Mesothelial cell of epicardium (in vitro differentiated cells): Measurements from ENCODE around the gene ITGB7. TPM values are rescaled to one million over a fixed set of nuclear protein-coding genes. Genes with fewer than 3 reads are reported as not detected.

Experiments
- DNase-seq, 2 experiments: peaks; one replicate each; pipeline ENCODE4 v3.0.0; 2021; ENCODE audit warnings: low spot score in 2 of 2; ENCODE audit not compliant: unreplicated experiment in 2 of 2
- H3K27ac Mint-ChIP-seq: 2 replicates; pipeline ENCODE4 v1.8.0; 2021; ENCODE audit warnings: mixed read lengths
- H3K27me3 Mint-ChIP-seq: 2 replicates; pipeline ENCODE4 v1.8.0; 2021; ENCODE audit warnings: low read depth, mixed read lengths
- H3K36me3 Mint-ChIP-seq: 2 replicates; pipeline ENCODE4 v1.8.0; 2021; ENCODE audit warnings: mixed read lengths
- H3K4me1 Mint-ChIP-seq: 2 replicates; pipeline ENCODE4 v1.8.0; 2021; ENCODE audit warnings: mixed read lengths
- H3K4me3 Mint-ChIP-seq: 2 replicates; pipeline ENCODE4 v1.8.0; 2021; ENCODE audit warnings: mild to moderate bottlenecking, moderate library complexity, mixed read lengths
- H3K9me3 Mint-ChIP-seq: 2 replicates; pipeline ENCODE4 v1.8.0; 2021; ENCODE audit warnings: mixed read lengths
- total RNA-seq: library from RNA; stranded (reverse); gene quantifications from 3 replicates; pipeline ENCODE4 v1.2.1, GENCODE V29; 2021
- TF ChIP-seq, protein P1 (sequence below): fragments of 200-600 bp; sonication (generic); IDR thresholded peaks from one replicate; pipeline ENCODE4 v1.5.0; 2021; ENCODE audit warnings: antibody characterized with exemption; ENCODE audit not compliant: unreplicated experiment

ITGB7 gene
- total RNA-seq, 1 donor from 2014 or later = 4.9 TPM

DNA sequence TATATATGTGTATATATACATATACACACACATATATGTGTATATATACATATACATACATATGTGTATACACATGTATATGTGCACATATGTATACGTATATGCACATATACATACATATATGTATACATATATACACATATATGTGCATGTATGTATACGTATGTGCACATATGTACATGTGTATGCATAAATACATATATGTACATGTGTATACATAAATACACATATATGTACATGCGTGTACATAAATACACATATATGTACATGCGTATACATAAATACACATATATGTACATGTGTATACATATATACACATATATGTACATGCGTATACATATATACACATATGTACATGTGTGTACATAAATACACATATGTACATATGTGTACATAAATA lies 59.9 kb downstream of the ITGB7 start:
- Mint-ChIP-seq H3K4me3 (no peak overlapping the region), H3K27me3 (no peaks in the 10 kb centered on the region), H3K27ac (no peak overlapping the region), H3K4me1 (no peaks in the 10 kb centered on the region), H3K9me3 (no peaks in the 10 kb centered on the region), H3K36me3 (no peaks in the 10 kb centered on the region)
- no peak for DNase-seq
- TF ChIP-seq, protein P1, sequence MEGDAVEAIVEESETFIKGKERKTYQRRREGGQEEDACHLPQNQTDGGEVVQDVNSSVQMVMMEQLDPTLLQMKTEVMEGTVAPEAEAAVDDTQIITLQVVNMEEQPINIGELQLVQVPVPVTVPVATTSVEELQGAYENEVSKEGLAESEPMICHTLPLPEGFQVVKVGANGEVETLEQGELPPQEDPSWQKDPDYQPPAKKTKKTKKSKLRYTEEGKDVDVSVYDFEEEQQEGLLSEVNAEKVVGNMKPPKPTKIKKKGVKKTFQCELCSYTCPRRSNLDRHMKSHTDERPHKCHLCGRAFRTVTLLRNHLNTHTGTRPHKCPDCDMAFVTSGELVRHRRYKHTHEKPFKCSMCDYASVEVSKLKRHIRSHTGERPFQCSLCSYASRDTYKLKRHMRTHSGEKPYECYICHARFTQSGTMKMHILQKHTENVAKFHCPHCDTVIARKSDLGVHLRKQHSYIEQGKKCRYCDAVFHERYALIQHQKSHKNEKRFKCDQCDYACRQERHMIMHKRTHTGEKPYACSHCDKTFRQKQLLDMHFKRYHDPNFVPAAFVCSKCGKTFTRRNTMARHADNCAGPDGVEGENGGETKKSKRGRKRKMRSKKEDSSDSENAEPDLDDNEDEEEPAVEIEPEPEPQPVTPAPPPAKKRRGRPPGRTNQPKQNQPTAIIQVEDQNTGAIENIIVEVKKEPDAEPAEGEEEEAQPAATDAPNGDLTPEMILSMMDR = no peak

- no peaks in the 10 kb centered on the region for H3K4me1 Mint-ChIP-seq
- no peak overlapping the region for H3K4me3 Mint-ChIP-seq
- H3K9me3 Mint-ChIP-seq = no peaks in the 10 kb centered on the region
- no peak overlapping the region for H3K27ac Mint-ChIP-seq
- H3K36me3 Mint-ChIP-seq = no peaks in the 10 kb centered on the region
- TF ChIP-seq, protein P1 = no peak
- no peak for DNase-seq
- H3K27me3 Mint-ChIP-seq = no peaks in the 10 kb centered on the region
Observed at GRCh38 chr12:53145383-53146260, 61.4 kb downstream of the ITGB7 start.

- TF ChIP-seq, protein P1 = no peak
- Mint-ChIP-seq H3K27ac (no peak overlapping the region), H3K27me3 (no peaks in the 10 kb centered on the region), H3K9me3 (peaks cover 5% of the 10 kb centered on the region), H3K36me3 (peaks cover 2% of the 10 kb centered on the region), H3K4me1 (no peaks in the 10 kb centered on the region), H3K4me3 (no peak overlapping the region)
- no peak for DNase-seq
Observed at GRCh38 chr12:53143355-53143754, 63.7 kb downstream of the ITGB7 start.

Other genes starting within 250 kb of the ITGB7 start
- gene EIF4B, start 200.8 kb downstream of the ITGB7 start, total RNA-seq = 544 to 576 TPM (median 554 TPM) in 3 replicates
- gene TNS2, start 157.2 kb downstream of the ITGB7 start, total RNA-seq = 78.8 to 91.7 TPM (median 86.4 TPM) in 3 replicates
- 20.2 to 20.9 TPM (median 20.6 TPM) in 3 replicates for gene SPRYD3, start 127.9 kb downstream of the ITGB7 start, total RNA-seq
- gene IGFBP6, start 109.6 kb downstream of the ITGB7 start, total RNA-seq = 70.3 to 77.2 TPM (median 75.6 TPM) in 3 replicates
- 0.13 to 0.40 TPM (median 0.20 TPM) in 3 replicates for gene SOAT2, start 103.8 kb downstream of the ITGB7 start, total RNA-seq
- gene ZNF740, start 26.5 kb downstream of the ITGB7 start, total RNA-seq = 96.5 to 105 TPM (median 97.5 TPM) in 3 replicates
- gene CSAD, start 26.3 kb downstream of the ITGB7 start, total RNA-seq = 120 to 129 TPM (median 125 TPM) in 3 replicates
- 66.6 to 72.2 TPM (median 71.6 TPM) in 3 replicates for gene RARG, start 25.0 kb upstream of the ITGB7 start, total RNA-seq
- 15.7 to 20.8 TPM (median 15.9 TPM) in 3 replicates for gene ESPL1, start 61.0 kb upstream of the ITGB7 start, total RNA-seq
- 328 to 339 TPM (median 338 TPM) in 3 replicates for gene PFDN5, start 88.3 kb upstream of the ITGB7 start, total RNA-seq
- gene MYG1, start 92.4 kb upstream of the ITGB7 start, total RNA-seq = 50.1 to 55.9 TPM (median 53.8 TPM) in 3 replicates
- 77.2 to 85.4 TPM (median 84.8 TPM) in 3 replicates for gene AAAS, start 114.4 kb upstream of the ITGB7 start, total RNA-seq
- gene SP7, start 129.1 kb upstream of the ITGB7 start, total RNA-seq = 0.27 to 0.62 TPM (median 0.47 TPM) in 3 replicates
- 112 to 120 TPM (median 116 TPM) in 3 replicates for gene SP1, start 172.9 kb upstream of the ITGB7 start, total RNA-seq
- 11.1 to 13.8 TPM (median 12.3 TPM) in 3 replicates for gene AMHR2, start 216.6 kb upstream of the ITGB7 start, total RNA-seq
- 74.1 to 87.4 TPM (median 76.2 TPM) in 3 replicates for gene PRR13, start 234.5 kb upstream of the ITGB7 start, total RNA-seq
- 1,058 to 1,073 TPM (median 1,066 TPM) in 3 replicates for gene PCBP2, start 244.9 kb upstream of the ITGB7 start, total RNA-seq